ENCODE measurements around the gene AICDA.

AICDA gene

GRCh38 chr12:8559676-8560075, 53.0 kb downstream of the AICDA start:
- no peaks in the 10 kb centered on the region for H3K9me3 Mint-ChIP-seq
- no peaks in the 10 kb centered on the region for H3K4me1 Mint-ChIP-seq (ENCODE audit: low read depth)
- H3K4me3 Mint-ChIP-seq: no peak overlapping the region
- H3K36me3 Mint-ChIP-seq (ENCODE audit: low read depth): no peaks in the 10 kb centered on the region
- DNase-seq (ENCODE audit: low spot score): no peak
- H3K27me3 Mint-ChIP-seq (ENCODE audit: low read depth): peaks cover 2% of the 10 kb centered on the region
- no peak overlapping the region for H3K27ac Mint-ChIP-seq

DNA sequence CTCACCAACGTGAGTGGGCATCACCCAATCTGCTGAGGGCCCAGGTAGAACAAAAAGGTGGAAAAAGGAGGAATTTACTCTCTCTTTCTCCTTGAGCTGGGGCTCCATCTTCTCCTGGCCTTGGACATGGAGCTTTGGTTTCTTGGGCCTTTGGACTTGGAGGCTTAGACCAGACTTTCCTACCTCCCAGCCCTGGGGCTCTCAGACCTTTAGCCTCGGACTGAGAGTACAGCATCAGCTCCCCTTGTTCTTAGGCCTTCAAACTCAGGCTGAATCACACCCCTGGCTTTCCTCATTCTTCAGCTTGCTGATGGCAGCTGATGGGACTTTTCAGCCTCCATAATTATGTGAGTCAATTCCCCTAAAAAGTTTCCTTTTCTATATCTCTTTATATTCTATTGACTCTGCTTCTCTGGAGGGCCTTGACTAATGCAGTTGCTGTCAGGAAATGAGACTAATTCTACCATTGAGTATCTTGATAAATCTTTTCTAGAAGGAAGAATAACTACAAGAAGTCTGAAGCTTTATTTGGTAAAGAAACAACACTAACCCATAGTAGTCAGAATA, 56.0 kb downstream of the AICDA start:
- Mint-ChIP-seq H3K4me3 (no peak overlapping the region), H3K36me3 (ENCODE audit: low read depth) (no peaks in the 10 kb centered on the region), H3K27me3 (ENCODE audit: low read depth) (peaks cover 2% of the 10 kb centered on the region), H3K4me1 (ENCODE audit: low read depth) (no peaks in the 10 kb centered on the region), H3K9me3 (no peaks in the 10 kb centered on the region), H3K27ac (no peak overlapping the region)
- DNase-seq (ENCODE audit: low spot score): no peak

- no peaks in the 10 kb centered on the region for H3K36me3 Mint-ChIP-seq (ENCODE audit: low read depth)
Measured at GRCh38 chr12:8554451-8555195, 58.0 kb downstream of the AICDA start.

GRCh38 chr12:8553088-8553627, 59.5 kb downstream of the AICDA start:
- no peaks in the 10 kb centered on the region for H3K9me3 Mint-ChIP-seq
- no peak overlapping the region for H3K27ac Mint-ChIP-seq
- H3K4me3 Mint-ChIP-seq: no peak overlapping the region
- no peaks in the 10 kb centered on the region for H3K4me1 Mint-ChIP-seq (ENCODE audit: low read depth)
- no peak for DNase-seq (ENCODE audit: low spot score)
- H3K27me3 Mint-ChIP-seq (ENCODE audit: low read depth): peaks cover 5% of the 10 kb centered on the region
- no peaks in the 10 kb centered on the region for H3K36me3 Mint-ChIP-seq (ENCODE audit: low read depth)

More at GRCh38 chr12:8554451-8555195, 58.0 kb downstream of the AICDA start:
- Mint-ChIP-seq H3K27ac (no peak overlapping the region), H3K4me1 (ENCODE audit: low read depth) (no peaks in the 10 kb centered on the region), H3K9me3 (no peaks in the 10 kb centered on the region), H3K4me3 (no peak overlapping the region), H3K27me3 (ENCODE audit: low read depth) (peaks cover 2% of the 10 kb centered on the region)
- no peak for DNase-seq (ENCODE audit: low spot score)

All from T-helper 2 cell treated with Interferon-gamma antibody and Interleukin-4, amounts not matched to agents 5 μg/mL and 100 μg/mL, for 36 hours (primary cell).